Skeletal muscle satellite cell (primary cell): ENCODE data around the gene MDGA2.

ENCODE experiments used
- H3K27me3 ChIP-seq: 2 replicates; pipeline ENCODE4 v1.7.0; 2013; ENCODE audit warnings: low read length; ENCODE audit not compliant: control insufficient read depth, insufficient read depth
- H3K36me3 ChIP-seq: 2 replicates; pipeline ENCODE4 v1.7.0; 2013; ENCODE audit warnings: mild to moderate bottlenecking, control low read depth, low read length; ENCODE audit not compliant: insufficient read depth
- H3K4me1 ChIP-seq: 2 replicates; pipeline ENCODE4 v1.7.0; 2013; ENCODE audit warnings: low read length; ENCODE audit not compliant: control insufficient read depth, insufficient read depth
- H3K4me2 ChIP-seq: 2 replicates; pipeline ENCODE4 v1.7.0; 2013; ENCODE audit warnings: mild to moderate bottlenecking, low read length
- H3K4me3 ChIP-seq: 2 replicates; pipeline ENCODE4 v1.7.0; 2013; ENCODE audit warnings: low read length
- H3K9ac ChIP-seq: 2 replicates; pipeline ENCODE4 v1.7.0; 2013; ENCODE audit warnings: mild to moderate bottlenecking, low read depth, low read length, moderate library complexity
- H3K9me3 ChIP-seq: replicated peaks from 2 replicates; pipeline ENCODE4 v1.7.0; 2013; ENCODE audit warnings: mild to moderate bottlenecking, control low read depth, low read length

MDGA2 gene

DNA sequence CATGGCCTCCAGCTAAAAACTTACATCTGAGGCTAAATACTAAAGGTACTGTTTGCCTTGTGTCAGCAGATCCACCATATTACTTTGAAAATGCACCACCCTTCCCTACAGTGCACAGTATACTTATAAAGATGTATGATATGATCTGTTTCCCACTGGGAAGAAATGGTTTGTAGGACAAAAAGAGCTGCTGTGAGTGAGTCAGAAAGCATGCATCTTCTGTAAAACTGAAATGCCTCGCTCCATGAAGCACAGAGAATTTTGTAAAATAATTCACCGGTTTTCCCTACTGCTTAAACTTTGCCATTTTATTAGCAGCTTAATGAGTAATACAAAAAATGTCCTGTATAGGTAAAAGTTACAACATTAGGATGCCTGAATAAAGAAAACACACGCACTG is 68.8 kb downstream of the MDGA2 start:
- H3K4me3 ChIP-seq, result no peak overlapping the region
- H3K4me2 ChIP-seq, result no peak overlapping the region
- H3K27me3 ChIP-seq, result no peaks in the 10 kb centered on the region
- no peak overlapping the region for H3K9ac ChIP-seq
- no peaks in the 10 kb centered on the region for H3K4me1 ChIP-seq
- H3K9me3 ChIP-seq, result peaks cover 9% of the 10 kb centered on the region
- no peaks in the 10 kb centered on the region for H3K36me3 ChIP-seq

DNA sequence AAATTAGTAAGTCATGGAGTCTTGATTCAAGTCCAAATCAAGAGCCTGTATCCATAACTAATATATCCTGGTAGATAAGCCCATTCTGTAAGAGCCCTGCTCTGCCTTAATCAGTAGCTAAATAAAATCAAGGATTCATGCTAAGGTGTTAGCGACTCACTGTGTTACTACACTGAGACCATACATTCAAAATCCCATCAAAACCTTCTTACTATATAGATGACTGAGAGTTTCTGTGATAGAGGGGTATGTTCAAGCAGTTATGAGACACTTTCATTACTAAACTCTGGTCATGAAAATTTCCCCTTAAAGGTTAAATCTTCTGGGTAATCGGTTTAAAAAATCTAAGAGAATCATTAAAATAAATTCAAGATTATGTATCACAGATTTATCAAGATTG is 78.5 kb downstream of the MDGA2 start:
- Histone ChIP-seq H3K9me3 (peaks cover 4% of the 10 kb centered on the region), H3K4me3 (no peak overlapping the region), H3K36me3 (no peaks in the 10 kb centered on the region)

GRCh38 chr14:47596232-47596631 is 79.2 kb downstream of the MDGA2 start:
- peaks cover 4% of the 10 kb centered on the region for H3K9me3 ChIP-seq
- H3K4me1 ChIP-seq, result no peaks in the 10 kb centered on the region
- H3K4me2 ChIP-seq, result no peak overlapping the region
- H3K9ac ChIP-seq, result no peak overlapping the region
- no peak overlapping the region for H3K4me3 ChIP-seq
- no peaks in the 10 kb centered on the region for H3K27me3 ChIP-seq
- H3K36me3 ChIP-seq, result no peaks in the 10 kb centered on the region

More for the DNA sequence above, 78.5 kb downstream of the MDGA2 start:
- no peak overlapping the region for H3K4me2 ChIP-seq
- H3K9ac ChIP-seq, result no peak overlapping the region
- no peaks in the 10 kb centered on the region for H3K4me1 ChIP-seq
- no peaks in the 10 kb centered on the region for H3K27me3 ChIP-seq

DNA sequence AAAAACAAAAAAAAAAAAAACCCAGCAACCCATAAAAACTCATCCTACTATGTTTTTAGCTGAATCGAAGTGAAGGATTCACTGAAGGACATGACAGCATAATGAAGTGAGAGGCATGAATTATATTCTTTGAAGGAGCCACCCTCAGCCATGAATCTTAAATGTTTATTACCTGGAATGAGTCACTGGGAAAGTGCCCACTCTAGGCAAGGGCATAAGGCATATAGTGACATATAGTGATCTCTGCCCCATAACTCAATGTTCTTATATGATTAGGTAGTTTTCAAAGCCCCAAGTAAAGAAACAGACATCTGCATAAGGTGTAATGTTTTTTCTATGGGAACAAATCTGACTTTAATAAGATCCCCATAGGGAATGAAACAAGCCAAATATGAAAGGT is 79.9 kb downstream of the MDGA2 start:
- Histone ChIP-seq H3K9me3 (peaks cover 4% of the 10 kb centered on the region), H3K4me1 (no peaks in the 10 kb centered on the region), H3K4me2 (no peak overlapping the region), H3K4me3 (no peak overlapping the region), H3K27me3 (no peaks in the 10 kb centered on the region), H3K36me3 (no peaks in the 10 kb centered on the region), H3K9ac (no peak overlapping the region)

GRCh38 chr14:47590767-47591495 is 84.5 kb downstream of the MDGA2 start:
- Histone ChIP-seq H3K9ac (no peak overlapping the region), H3K27me3 (no peaks in the 10 kb centered on the region), H3K4me2 (no peak overlapping the region), H3K4me3 (no peak overlapping the region), H3K9me3 (no peaks in the 10 kb centered on the region), H3K4me1 (no peaks in the 10 kb centered on the region), H3K36me3 (no peaks in the 10 kb centered on the region)

DNA sequence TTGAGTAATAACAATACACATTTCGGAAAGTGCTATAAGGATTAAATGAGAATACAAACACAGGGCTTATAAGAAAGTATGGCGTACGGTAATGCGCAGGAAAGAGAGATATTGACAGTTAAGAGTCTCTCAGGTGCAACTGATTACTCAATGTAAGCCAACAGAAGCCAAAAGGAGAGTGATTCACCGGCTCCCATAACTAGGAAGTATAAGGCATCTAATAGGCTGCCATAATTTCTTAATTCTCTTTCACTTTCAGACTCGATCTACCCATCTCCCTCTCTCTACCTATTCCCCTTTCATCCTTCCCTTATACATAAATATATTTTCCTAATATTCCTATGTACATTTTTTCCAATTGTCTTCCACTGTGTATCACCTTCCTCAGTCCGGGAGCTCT is 90.0 kb downstream of the MDGA2 start:
- Histone ChIP-seq H3K4me2 (no peak overlapping the region), H3K4me3 (no peak overlapping the region), H3K4me1 (no peaks in the 10 kb centered on the region), H3K9ac (no peak overlapping the region), H3K27me3 (no peaks in the 10 kb centered on the region), H3K9me3 (peaks cover 2% of the 10 kb centered on the region), H3K36me3 (no peaks in the 10 kb centered on the region)

DNA sequence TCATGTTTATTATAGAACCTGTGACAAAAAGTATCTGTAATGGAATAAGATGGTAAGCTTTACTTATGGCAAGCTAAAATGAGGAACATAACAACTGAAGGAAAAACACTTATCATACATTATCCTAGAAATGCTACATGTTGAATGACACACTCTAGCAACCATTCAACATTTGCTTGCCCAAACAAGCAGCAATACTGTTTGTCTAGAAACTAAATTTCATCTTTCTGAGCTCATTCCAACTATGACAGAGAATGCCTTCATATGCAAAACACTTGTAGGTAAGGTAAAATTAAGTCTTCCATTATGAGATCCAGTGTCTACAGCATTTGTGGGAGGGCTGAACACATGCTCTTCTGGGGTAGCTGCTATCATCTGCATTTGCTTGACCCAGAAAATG is 108.1 kb downstream of the MDGA2 start:
- Histone ChIP-seq H3K9me3 (peaks cover 13% of the 10 kb centered on the region), H3K27me3 (no peaks in the 10 kb centered on the region), H3K9ac (no peak overlapping the region), H3K4me1 (no peaks in the 10 kb centered on the region), H3K4me2 (no peak overlapping the region), H3K36me3 (no peaks in the 10 kb centered on the region), H3K4me3 (no peak overlapping the region)

DNA sequence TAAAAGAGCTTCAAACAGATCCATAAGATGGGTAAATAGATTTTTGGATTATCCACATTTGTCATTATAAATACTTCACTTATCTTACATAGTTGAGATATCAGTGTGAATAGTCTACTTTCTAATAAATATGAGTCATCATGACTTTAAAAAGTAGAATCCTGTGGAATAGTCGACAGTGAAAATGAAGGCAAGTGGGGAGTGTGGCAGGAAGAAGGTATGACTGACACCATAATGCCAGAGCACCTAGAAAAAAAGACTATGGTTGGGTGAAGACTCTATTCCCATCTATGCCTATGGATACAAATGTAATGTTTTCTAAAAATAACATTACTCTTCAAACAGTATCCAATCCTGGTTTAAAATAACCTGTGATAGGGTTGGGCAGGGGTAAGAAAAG is 117.5 kb downstream of the MDGA2 start:
- H3K4me1 ChIP-seq, result no peaks in the 10 kb centered on the region

GRCh38 chr14:47555333-47555732 is 120.1 kb downstream of the MDGA2 start:
- Histone ChIP-seq H3K4me1 (no peaks in the 10 kb centered on the region), H3K4me2 (no peak overlapping the region), H3K36me3 (no peaks in the 10 kb centered on the region), H3K9me3 (no peaks in the 10 kb centered on the region), H3K9ac (no peak overlapping the region), H3K4me3 (no peak overlapping the region), H3K27me3 (no peaks in the 10 kb centered on the region)

More for the DNA sequence above, 117.5 kb downstream of the MDGA2 start:
- Histone ChIP-seq H3K27me3 (no peaks in the 10 kb centered on the region), H3K4me2 (no peak overlapping the region), H3K9ac (no peak overlapping the region), H3K4me3 (no peak overlapping the region), H3K9me3 (no peaks in the 10 kb centered on the region), H3K36me3 (no peaks in the 10 kb centered on the region)

GRCh38 chr14:47549886-47550285 is 125.5 kb downstream of the MDGA2 start:
- Histone ChIP-seq H3K4me1 (no peaks in the 10 kb centered on the region), H3K4me2 (no peak overlapping the region), H3K9me3 (no peaks in the 10 kb centered on the region), H3K27me3 (no peaks in the 10 kb centered on the region), H3K4me3 (no peak overlapping the region), H3K36me3 (no peaks in the 10 kb centered on the region), H3K9ac (no peak overlapping the region)

GRCh38 chr14:47543459-47543858 is 131.9 kb downstream of the MDGA2 start:
- Histone ChIP-seq H3K4me2 (no peak overlapping the region), H3K27me3 (no peaks in the 10 kb centered on the region), H3K36me3 (no peaks in the 10 kb centered on the region), H3K9me3 (no peaks in the 10 kb centered on the region), H3K4me1 (no peaks in the 10 kb centered on the region), H3K9ac (no peak overlapping the region), H3K4me3 (no peak overlapping the region)

- Histone ChIP-seq H3K9me3 (no peaks in the 10 kb centered on the region), H3K27me3 (no peaks in the 10 kb centered on the region), H3K4me3 (no peak overlapping the region), H3K4me2 (no peak overlapping the region), H3K4me1 (no peaks in the 10 kb centered on the region), H3K36me3 (no peaks in the 10 kb centered on the region), H3K9ac (no peak overlapping the region)
Measured at GRCh38 chr14:47541662-47542061, 133.7 kb downstream of the MDGA2 start.
